Neural cell (in vitro differentiated cells): ENCODE results near the gene OR4B1. TPM values are rescaled to one million over a fixed set of nuclear protein-coding genes. Genes with fewer than 3 reads are reported as not detected.

Source experiments
- H2AFZ ChIP-seq: fragments of 200-600, 300-800 bp; sonication (generic), shearing (Covaris generic); 2 replicates; pipeline ENCODE4 v1.6.0; 2014; ENCODE audit warnings: low read depth, mild to moderate bottlenecking, antibody characterized with exemption, low read length, moderate library complexity
- H3F3A ChIP-seq: fragments of 200-600 bp; shearing (Covaris generic); 2 replicates; pipeline ENCODE4 v1.6.1; 2016; ENCODE audit warnings: mild to moderate bottlenecking, moderate library complexity, mixed read lengths, antibody characterized with exemption, low read length; ENCODE audit not compliant: insufficient read depth, poor library complexity, severe bottlenecking
- H3K27ac ChIP-seq: fragments of 200-600, 300-800 bp; sonication (generic), shearing (Covaris generic); 2 replicates; pipeline ENCODE4 v1.5.1; 2014; ENCODE audit warnings: mild to moderate bottlenecking, low read length, moderate library complexity
- H3K27me3 ChIP-seq: fragments of 300-800, 200-600 bp; sonication (generic), shearing (Covaris generic); 2 replicates; pipeline ENCODE4 v1.6.0; 2014; ENCODE audit warnings: mild to moderate bottlenecking, low read depth, low read length, moderate library complexity; ENCODE audit not compliant: insufficient read depth
- H3K36me3 ChIP-seq: fragments of 300-800, 200-600 bp; sonication (generic), shearing (Covaris generic); 2 replicates; pipeline ENCODE4 v1.5.1; 2014; ENCODE audit warnings: mild to moderate bottlenecking, antibody characterized with exemption, low read length, moderate library complexity; ENCODE audit not compliant: insufficient read depth
- H3K4me2 ChIP-seq: fragments of 300-800, 200-600 bp; sonication (generic), shearing (Covaris generic); 2 replicates; pipeline ENCODE4 v1.6.0; 2014; ENCODE audit warnings: mild to moderate bottlenecking, low read length
- H3K4me3 ChIP-seq: fragments of 300-800, 200-600 bp; sonication (generic), shearing (Covaris generic); 2 replicates; pipeline ENCODE4 v1.5.1; 2014; ENCODE audit warnings: mild to moderate bottlenecking, low read length, moderate library complexity
- H3K79me2 ChIP-seq: fragments of 200-600 bp; shearing (Covaris generic); replicated peaks from 2 replicates; pipeline ENCODE4 v1.6.0; 2014; ENCODE audit warnings: mild to moderate bottlenecking, low read length, moderate library complexity; ENCODE audit not compliant: insufficient read depth
- H3K9ac ChIP-seq: fragments of 300-800, 200-600 bp; sonication (generic), shearing (Covaris generic); 2 replicates; pipeline ENCODE4 v1.6.1; 2016; ENCODE audit warnings: mild to moderate bottlenecking, low read length, mixed read lengths
- H3K9me2 ChIP-seq: fragments of 200-600 bp; shearing (Covaris generic); 2 replicates; pipeline ENCODE4 v1.6.1; 2016; ENCODE audit warnings: mild to moderate bottlenecking, low read length, mixed read lengths; ENCODE audit not compliant: insufficient read depth
- H3K9me3 ChIP-seq: fragments of 200-600, 300-800 bp; sonication (generic), shearing (Covaris generic); 2 replicates; pipeline ENCODE4 v1.6.1; 2016; ENCODE audit warnings: mild to moderate bottlenecking, mixed run types, low read length, moderate library complexity, mixed read lengths
- H4K20me1 ChIP-seq: fragments of 200-600 bp; shearing (Covaris generic); 2 replicates; pipeline ENCODE4 v1.6.1; 2016; ENCODE audit warnings: mild to moderate bottlenecking, mixed run types; ENCODE audit not compliant: insufficient read depth
- EP300 ChIP-seq: fragments of 450-650 bp; conservative IDR thresholded peaks from 2 replicates; pipeline ENCODE4 v1.6.1; 2014; ENCODE audit warnings: antibody characterized with exemption, mild to moderate bottlenecking, moderate library complexity; ENCODE audit not compliant: poor library complexity, severe bottlenecking
- EZH2 ChIP-seq: fragments of 200-600, 300-800 bp; shearing (Covaris generic), sonication (generic); IDR thresholded peaks from 2 replicates; pipeline ENCODE4 v1.6.1; 2014; ENCODE audit warnings: antibody characterized with exemption, low read length, borderline replicate concordance, mild to moderate bottlenecking; ENCODE audit not compliant: insufficient read depth, poor library complexity, severe bottlenecking
- MXI1 ChIP-seq: fragments of 450-650 bp; conservative IDR thresholded peaks from 2 replicates; pipeline ENCODE4 v1.6.1; 2014; ENCODE audit warnings: antibody characterized with exemption, mild to moderate bottlenecking; ENCODE audit not compliant: poor library complexity, severe bottlenecking
- POLR2AphosphoS5 ChIP-seq: IDR thresholded peaks from 2 replicates; pipeline ENCODE4 v1.6.1; 2012
- RAD21 ChIP-seq: fragments of 450-650 bp; conservative IDR thresholded peaks from 2 replicates; pipeline ENCODE4 v1.6.1; 2014; ENCODE audit warnings: antibody characterized with exemption, mild to moderate bottlenecking, moderate library complexity
- SMC3 ChIP-seq: fragments of 450-650 bp; conservative IDR thresholded peaks from 2 replicates; pipeline ENCODE4 v1.6.1; 2014; ENCODE audit warnings: antibody characterized with exemption, mild to moderate bottlenecking, moderate library complexity; ENCODE audit not compliant: poor library complexity
- TAF1 ChIP-seq: IDR thresholded peaks from 2 replicates; pipeline ENCODE4 v1.6.1; 2012; ENCODE audit warnings: low read depth
- polyA plus RNA-seq: library from polyadenylated mRNA; depleted of rRNA; stranded (reverse); fragments of >200 nt; gene quantifications from 2 replicates; pipeline ENCODE4 v1.2.3, GENCODE V29; 2014
- TF ChIP-seq, protein P1 (sequence below): fragments of 450-650 bp; IDR thresholded peaks from 2 replicates; pipeline ENCODE4 v1.5.1; 2014; ENCODE audit warnings: antibody characterized with exemption, mild to moderate bottlenecking, moderate library complexity; ENCODE audit not compliant: poor library complexity, severe bottlenecking
- TF ChIP-seq, protein P2 (sequence below): IDR thresholded peaks from 2 replicates; pipeline ENCODE4 v1.6.1; 2012; ENCODE audit warnings: borderline replicate concordance

OR4B1 gene
- polyA plus RNA-seq, 1 donor from 2014 or later = not detected

DNA sequence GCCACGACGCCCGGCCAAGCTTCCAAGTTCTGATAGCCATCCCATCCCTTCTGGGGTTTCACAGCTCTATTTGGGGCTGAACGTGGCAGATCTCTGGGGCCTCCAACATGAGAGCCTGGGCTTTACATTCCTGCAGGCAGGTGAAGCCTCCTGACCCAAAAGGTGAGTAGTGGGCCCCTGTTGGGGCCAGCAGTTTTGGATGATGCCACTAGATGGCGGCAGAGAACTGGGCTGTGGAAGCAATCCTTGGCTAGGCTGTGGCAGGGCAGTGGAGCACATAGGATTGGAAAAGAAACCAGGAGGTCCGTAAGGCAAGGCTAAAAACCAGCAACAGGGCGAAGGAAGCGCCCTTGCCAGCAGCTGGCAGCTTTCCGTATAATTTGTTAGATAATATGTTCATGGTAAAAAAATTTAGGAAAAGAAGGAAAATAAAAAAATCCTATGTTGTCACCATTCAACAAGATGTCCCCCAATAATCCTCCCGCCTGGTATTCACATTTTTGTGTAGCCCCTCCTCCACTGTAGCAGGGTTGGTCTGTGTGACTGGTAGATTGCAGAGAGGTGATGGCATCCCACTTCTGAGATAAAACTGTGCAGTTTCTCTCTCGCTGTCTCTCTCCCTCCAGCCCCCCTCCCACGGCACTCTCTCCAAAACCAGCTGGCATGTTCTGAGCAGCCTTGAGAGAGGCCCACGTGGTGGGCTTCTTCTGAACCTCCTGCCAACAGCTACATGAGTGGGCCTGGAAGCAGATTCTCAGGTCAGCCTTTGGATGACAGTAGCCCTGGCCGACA is 43.6 kb upstream of the OR4B1 start:
- Histone ChIP-seq H3F3A (no peaks in the 10 kb centered on the region), H3K9me2 (no peaks in the 10 kb centered on the region), H3K9ac (no peak overlapping the region), H3K4me2 (no peak overlapping the region), H3K27me3 (no peaks in the 10 kb centered on the region), H2AFZ (no peak overlapping the region), H4K20me1 (no peaks in the 10 kb centered on the region), H3K36me3 (no peaks in the 10 kb centered on the region), H3K9me3 (no peaks in the 10 kb centered on the region), H3K4me3 (no peak overlapping the region), H3K79me2 (no peaks in the 10 kb centered on the region), H3K27ac (no peak overlapping the region)
- TF ChIP-seq, protein P1, sequence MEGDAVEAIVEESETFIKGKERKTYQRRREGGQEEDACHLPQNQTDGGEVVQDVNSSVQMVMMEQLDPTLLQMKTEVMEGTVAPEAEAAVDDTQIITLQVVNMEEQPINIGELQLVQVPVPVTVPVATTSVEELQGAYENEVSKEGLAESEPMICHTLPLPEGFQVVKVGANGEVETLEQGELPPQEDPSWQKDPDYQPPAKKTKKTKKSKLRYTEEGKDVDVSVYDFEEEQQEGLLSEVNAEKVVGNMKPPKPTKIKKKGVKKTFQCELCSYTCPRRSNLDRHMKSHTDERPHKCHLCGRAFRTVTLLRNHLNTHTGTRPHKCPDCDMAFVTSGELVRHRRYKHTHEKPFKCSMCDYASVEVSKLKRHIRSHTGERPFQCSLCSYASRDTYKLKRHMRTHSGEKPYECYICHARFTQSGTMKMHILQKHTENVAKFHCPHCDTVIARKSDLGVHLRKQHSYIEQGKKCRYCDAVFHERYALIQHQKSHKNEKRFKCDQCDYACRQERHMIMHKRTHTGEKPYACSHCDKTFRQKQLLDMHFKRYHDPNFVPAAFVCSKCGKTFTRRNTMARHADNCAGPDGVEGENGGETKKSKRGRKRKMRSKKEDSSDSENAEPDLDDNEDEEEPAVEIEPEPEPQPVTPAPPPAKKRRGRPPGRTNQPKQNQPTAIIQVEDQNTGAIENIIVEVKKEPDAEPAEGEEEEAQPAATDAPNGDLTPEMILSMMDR = peak; percentile 69
- TF ChIP-seq RAD21 (peak; percentile 65), SMC3 (no peak)

DNA sequence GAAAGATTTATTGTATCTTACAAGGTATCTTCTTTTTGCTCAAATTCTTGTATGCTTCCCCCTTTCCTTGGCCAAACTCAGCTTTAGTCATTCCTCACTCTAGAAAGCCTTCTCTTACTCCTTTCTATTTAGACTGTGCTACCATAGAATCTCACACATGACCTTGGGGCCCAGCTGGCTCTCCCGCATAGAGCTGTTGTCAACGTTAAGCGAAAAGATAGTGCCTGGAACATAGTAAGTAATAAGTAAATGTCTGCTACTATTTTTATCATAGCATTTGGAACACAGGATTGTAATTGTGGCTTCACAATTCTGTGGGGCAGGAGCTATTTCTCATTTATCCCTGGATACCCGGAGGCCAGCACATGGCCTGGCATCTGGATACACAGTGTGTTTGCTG is 38.9 kb upstream of the OR4B1 start:
- no peaks in the 10 kb centered on the region for H3K36me3 ChIP-seq
- H3K27ac ChIP-seq = no peak overlapping the region
- H3K9me3 ChIP-seq = no peaks in the 10 kb centered on the region
- H3K27me3 ChIP-seq = no peaks in the 10 kb centered on the region
- H3K4me2 ChIP-seq = no peak overlapping the region
- H3K4me3 ChIP-seq = no peak overlapping the region
- TF ChIP-seq EZH2 (no peak), POLR2AphosphoS5 (no peak), SMC3 (no peak), TAF1 (no peak), EP300 (no peak), RAD21 (no peak), MXI1 (no peak)
- TF ChIP-seq, protein P1 = no peak
- TF ChIP-seq, protein P2, sequence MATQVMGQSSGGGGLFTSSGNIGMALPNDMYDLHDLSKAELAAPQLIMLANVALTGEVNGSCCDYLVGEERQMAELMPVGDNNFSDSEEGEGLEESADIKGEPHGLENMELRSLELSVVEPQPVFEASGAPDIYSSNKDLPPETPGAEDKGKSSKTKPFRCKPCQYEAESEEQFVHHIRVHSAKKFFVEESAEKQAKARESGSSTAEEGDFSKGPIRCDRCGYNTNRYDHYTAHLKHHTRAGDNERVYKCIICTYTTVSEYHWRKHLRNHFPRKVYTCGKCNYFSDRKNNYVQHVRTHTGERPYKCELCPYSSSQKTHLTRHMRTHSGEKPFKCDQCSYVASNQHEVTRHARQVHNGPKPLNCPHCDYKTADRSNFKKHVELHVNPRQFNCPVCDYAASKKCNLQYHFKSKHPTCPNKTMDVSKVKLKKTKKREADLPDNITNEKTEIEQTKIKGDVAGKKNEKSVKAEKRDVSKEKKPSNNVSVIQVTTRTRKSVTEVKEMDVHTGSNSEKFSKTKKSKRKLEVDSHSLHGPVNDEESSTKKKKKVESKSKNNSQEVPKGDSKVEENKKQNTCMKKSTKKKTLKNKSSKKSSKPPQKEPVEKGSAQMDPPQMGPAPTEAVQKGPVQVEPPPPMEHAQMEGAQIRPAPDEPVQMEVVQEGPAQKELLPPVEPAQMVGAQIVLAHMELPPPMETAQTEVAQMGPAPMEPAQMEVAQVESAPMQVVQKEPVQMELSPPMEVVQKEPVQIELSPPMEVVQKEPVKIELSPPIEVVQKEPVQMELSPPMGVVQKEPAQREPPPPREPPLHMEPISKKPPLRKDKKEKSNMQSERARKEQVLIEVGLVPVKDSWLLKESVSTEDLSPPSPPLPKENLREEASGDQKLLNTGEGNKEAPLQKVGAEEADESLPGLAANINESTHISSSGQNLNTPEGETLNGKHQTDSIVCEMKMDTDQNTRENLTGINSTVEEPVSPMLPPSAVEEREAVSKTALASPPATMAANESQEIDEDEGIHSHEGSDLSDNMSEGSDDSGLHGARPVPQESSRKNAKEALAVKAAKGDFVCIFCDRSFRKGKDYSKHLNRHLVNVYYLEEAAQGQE = no peak
- H3K79me2 ChIP-seq = no peaks in the 10 kb centered on the region
- no peak overlapping the region for H2AFZ ChIP-seq
- H3F3A ChIP-seq = no peaks in the 10 kb centered on the region
- H3K9me2 ChIP-seq = no peaks in the 10 kb centered on the region
- no peaks in the 10 kb centered on the region for H4K20me1 ChIP-seq
- H3K9ac ChIP-seq = no peak overlapping the region
